Stimulated activated CD4-positive, alpha-beta T cell treated with anti-CD3 and anti-CD28 coated beads, Interleukin-4, amount 100 ng/mL, for 1 hour (primary cell): Measurements from ENCODE around the gene RAB18.
"Not testable (repeated sequence)": the region's sequence is repeated elsewhere in the genome, so short reads cannot be mapped to it uniquely, and the experiment has no call there.

Experiments
- DNase-seq: peaks from one replicate; pipeline ENCODE4 v3.0.0-alpha.2; 2020

Gene RAB18

DNA sequence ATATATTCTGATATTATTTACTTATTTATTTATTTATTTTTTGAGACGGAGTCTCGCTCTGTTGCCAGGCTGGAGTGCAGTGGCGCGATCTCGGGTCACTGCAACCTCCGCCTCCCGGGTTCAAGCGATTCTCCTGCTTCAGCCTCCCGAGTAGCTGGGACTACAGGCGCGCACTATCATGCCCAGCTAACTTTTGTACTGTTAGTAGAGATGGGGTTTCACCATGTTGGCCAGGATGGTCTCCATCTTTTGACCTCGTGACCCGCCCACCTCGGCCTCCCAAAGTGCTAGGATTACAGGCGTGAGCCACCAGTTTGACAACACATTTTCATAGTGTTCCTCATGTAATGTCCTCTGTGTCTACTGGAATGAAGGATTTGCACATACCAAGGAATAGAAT, 1.4 kb downstream of the RAB18 start:
- not testable (repeated sequence) for DNase-seq

- DNase-seq, result no peak
These were observed 2.2 kb downstream of the RAB18 start for GRCh38 chr10:27506280-27506679.

DNA sequence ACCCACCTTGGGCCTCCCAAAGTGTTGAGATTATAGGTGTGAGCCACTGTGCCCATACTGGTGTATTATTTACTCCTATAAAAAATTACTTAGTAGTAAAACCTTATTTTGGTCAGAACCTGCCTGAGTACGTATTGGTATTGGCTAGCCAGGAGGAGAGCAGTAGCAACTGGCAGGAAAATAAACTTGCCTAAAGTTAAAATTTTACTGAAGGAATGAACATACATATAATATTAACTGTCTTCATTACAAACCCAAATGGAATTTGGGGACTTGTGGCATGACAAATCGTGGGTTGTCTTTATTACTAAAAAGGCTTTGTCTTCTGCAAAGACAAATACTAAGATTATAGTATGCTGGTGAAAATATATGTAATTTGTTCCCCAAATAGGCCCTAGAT, 8.4 kb downstream of the RAB18 start:
- no peak for DNase-seq

GRCh38 chr10:27513451-27514191, 9.5 kb downstream of the RAB18 start:
- DNase-seq, result no peak

DNA sequence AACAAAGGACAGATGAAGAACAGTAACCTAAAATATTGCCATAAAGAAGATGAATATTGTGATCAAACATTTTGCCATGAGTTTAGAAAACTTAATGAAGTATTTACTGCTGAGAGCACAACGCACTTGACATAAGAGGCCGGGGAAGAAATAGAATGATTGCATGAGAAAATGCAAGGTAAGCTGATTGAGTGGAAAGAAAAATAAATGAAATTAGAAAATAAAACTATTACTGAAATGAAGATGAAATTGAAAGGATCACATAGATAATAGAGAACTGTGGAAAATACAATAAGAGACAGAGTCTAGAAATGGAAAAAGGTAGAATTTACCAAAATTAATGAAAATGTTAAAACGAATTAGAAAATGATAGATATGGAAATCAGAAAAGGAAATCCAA, 10.1 kb downstream of the RAB18 start:
- DNase-seq, result no peak

- no peak for DNase-seq
These were observed 14.2 kb downstream of the RAB18 start for GRCh38 chr10:27518261-27518660.

- no peak for DNase-seq
These were observed 21.7 kb downstream of the RAB18 start for GRCh38 chr10:27525819-27526218.

DNA sequence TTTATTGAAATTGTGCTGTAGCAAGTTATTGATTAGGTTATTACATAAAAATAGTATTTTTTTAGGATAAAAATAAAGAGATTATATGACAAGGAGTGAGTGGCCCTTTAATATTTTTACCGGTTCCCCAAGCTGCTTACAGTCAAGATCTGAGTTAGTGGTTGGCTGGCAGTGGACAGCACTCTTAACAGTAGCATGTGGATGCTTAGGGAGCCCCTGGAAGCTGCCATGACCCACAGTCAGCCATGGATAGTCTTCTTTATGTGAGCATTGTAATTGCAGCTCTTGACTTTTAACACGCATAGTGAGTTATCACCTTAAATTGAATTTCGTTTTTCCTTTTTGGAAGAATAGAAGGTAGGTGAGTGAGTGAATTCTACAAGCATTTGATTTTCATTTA, 22.1 kb downstream of the RAB18 start:
- no peak for DNase-seq

- no peak for DNase-seq
These were observed 23.7 kb downstream of the RAB18 start for GRCh38 chr10:27527666-27528295.

GRCh38 chr10:27529010-27529783, 25.1 kb downstream of the RAB18 start:
- no peak for DNase-seq

DNA sequence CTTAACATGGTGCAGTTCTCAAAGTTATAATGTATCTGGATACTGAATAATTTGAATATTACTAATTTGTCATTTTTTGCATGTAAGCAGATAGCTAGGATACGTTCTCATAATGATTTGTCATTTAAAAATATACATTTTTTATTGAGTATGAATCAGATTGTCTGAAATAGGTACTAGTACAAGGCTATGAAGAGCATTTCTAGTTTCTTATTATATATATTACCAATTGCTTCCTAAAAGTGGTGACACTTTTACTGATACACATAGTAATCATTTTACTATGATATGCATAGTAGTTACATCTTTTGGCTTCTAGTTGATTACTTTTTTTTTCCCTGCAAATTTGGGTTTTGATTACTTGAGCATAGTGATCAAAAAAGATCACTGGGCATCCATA, 26.4 kb downstream of the RAB18 start:
- DNase-seq, result no peak

GRCh38 chr10:27531336-27531847, 27.3 kb downstream of the RAB18 start:
- no peak for DNase-seq

- no peak for DNase-seq
These were observed 30.1 kb downstream of the RAB18 start for GRCh38 chr10:27534161-27534700.

GRCh38 chr10:27535317-27535716, 31.2 kb downstream of the RAB18 start:
- DNase-seq, result no peak

DNA sequence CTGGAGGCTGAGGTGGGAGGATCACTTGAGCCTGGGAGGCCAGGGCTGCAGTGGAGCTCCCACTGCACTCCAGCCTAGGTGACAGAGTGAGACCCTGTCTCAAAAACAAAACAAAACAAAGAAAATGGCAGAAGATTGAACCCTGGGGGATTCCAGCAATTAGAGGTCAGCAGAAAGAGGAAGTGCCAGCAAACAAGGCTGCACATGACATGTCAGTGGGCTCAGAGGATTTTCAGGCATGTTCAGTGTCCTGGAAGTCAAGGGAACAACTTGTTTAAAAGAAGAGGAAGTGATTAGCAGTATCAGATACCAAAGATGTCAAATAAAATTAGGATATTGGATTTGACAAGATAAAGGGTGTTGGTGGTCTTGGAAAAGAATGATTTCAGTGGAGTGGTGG, 32.3 kb downstream of the RAB18 start:
- DNase-seq, result no peak

DNA sequence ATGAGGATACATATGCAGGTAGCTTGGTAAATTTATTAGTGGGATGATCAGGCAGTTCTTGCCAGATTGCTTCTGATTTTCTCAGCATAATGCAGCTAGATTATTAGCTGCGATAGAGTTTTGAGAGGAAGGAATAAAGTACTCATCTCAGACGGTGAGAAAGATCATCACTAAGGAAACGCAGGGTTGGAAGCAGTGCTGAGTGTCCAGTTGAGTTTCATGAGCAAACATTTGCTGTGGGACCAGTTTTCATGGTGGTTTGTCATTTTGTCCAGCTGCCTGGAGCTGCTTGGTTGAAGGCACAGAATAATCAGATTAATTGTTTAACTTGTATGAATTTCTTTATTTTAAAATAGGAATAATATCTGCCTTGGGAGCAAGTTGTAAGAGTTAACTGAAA, 33.1 kb downstream of the RAB18 start:
- no peak for DNase-seq

DNA sequence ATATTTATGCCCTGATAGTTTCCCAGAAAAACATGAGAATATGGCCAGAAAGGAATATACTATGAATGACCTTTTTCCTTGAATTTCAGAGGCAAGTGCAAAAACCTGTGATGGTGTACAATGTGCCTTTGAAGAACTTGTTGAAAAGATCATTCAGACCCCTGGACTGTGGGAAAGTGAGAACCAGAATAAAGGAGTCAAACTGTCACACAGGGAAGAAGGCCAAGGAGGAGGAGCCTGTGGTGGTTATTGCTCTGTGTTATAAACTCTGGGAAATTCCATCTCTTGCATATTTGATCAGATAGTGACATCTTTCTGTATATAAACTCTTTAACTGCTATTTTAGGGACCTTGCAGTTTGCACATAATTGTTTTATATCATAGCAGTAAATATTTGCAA, 33.7 kb downstream of the RAB18 start:
- DNase-seq, result no peak

DNA sequence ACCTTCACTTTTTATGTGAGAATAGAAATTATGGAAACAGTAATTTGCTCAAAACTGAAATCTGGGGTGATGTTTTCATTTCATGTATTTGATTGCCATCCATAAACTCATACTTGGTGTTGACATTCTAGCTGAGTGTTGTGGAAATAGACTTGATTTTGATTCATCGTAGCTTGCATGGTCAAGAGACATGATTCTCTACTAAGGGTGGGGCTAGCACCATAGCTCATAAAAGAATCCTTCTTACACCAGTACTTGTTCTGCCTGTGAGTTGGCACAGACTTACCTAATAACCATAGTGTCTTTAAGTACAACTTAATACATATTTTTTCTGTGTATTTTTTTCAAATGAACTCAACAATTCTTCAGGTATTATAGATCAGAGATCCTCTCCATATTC, 36.6 kb downstream of the RAB18 start:
- DNase-seq, result no peak

GRCh38 chr10:27541796-27542729, 38.0 kb downstream of the RAB18 start:
- no peak for DNase-seq

DNA sequence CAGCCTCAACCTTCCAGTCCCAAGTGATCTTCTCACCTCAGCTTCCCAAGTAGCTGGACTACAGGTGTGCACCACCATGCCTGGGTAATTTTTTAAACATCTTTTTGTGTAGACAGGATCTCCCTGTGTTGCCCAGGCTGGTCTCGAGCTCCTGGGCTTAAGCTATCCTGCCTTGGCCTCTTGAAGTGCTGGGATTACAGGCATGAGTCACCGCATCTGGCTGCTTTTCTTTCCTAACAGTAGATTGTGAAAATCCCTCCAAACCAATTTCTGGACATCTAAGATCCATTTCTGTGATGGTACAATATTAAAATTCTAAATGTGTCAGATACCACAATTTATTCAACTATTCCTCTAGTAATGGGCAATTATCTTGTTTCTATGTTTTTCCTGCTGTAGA, 38.7 kb downstream of the RAB18 start:
- no peak for DNase-seq

DNA sequence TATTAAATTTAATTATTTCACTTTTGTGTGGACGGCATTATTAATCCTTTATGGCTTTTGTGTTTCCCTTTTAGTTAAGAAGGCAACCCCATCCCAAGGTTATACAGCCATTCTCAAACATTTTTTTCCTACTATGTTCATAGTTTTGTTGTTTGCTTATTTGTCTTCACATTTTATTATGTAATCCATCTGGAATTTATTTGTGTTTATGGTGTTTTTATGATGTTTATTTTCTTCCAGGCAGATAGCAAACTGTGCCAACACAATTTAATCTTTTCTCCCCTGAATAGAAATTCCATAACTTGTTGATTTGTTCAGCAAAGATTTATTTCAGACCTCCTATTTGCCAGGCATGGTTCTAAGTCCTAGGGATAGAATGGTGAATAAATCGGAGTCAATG, 42.9 kb downstream of the RAB18 start:
- no peak for DNase-seq

GRCh38 chr10:27547482-27547881, 43.4 kb downstream of the RAB18 start:
- no peak for DNase-seq
